Endodermal cell (in vitro differentiated cells): ENCODE measurements around the gene FARSB. TPM values are rescaled to one million over a fixed set of nuclear protein-coding genes. Genes with fewer than 3 reads are reported as not detected.

Experiments used
- DNase-seq: peaks from one replicate; pipeline ENCODE4 v3.0.0-alpha.2; 2017
- H3K27ac ChIP-seq: 2 replicates; pipeline ENCODE4 v1.5.1; 2013; ENCODE audit warnings: mild to moderate bottlenecking, low read depth, low read length, moderate library complexity
- H3K27me3 ChIP-seq: 2 replicates; pipeline ENCODE4 v1.6.1; 2013; ENCODE audit warnings: mild to moderate bottlenecking, low read length, moderate library complexity; ENCODE audit not compliant: insufficient read depth, control insufficient read depth, poor library complexity, severe bottlenecking
- H3K36me3 ChIP-seq: 2 replicates; pipeline ENCODE4 v1.7.0; 2013; ENCODE audit warnings: mild to moderate bottlenecking, low read length, moderate library complexity; ENCODE audit not compliant: control insufficient read depth, insufficient read depth
- H3K4me1 ChIP-seq: one replicate; pipeline ENCODE4 v1.7.0; 2013; ENCODE audit warnings: low read length; ENCODE audit not compliant: control insufficient read depth, insufficient read depth
- H3K4me3 ChIP-seq: 2 replicates; pipeline ENCODE4 v1.5.1; 2013; ENCODE audit warnings: mild to moderate bottlenecking, low read length, moderate library complexity
- H3K9ac ChIP-seq: 2 replicates; pipeline ENCODE4 v1.6.1; 2013; ENCODE audit warnings: mild to moderate bottlenecking, low read length, moderate library complexity; ENCODE audit not compliant: poor library complexity, severe bottlenecking; ENCODE audit errors: extremely low read depth
- H3K9me3 ChIP-seq: 2 replicates; pipeline ENCODE4 v1.6.1; 2013; ENCODE audit warnings: mild to moderate bottlenecking, low read length, moderate library complexity; ENCODE audit not compliant: control insufficient read depth
- H3K27ac Mint-ChIP-seq: 2 replicates; pipeline ENCODE4 v1.8.0; 2020; ENCODE audit warnings: mixed read lengths
- H3K27me3 Mint-ChIP-seq: 2 replicates; pipeline ENCODE4 v1.8.0; 2021; ENCODE audit warnings: mild to moderate bottlenecking, mixed read lengths; ENCODE audit not compliant: insufficient read depth
- H3K36me3 Mint-ChIP-seq: 2 replicates; pipeline ENCODE4 v1.8.0; 2020; ENCODE audit warnings: low read depth, mixed read lengths
- H3K4me1 Mint-ChIP-seq: 2 replicates; pipeline ENCODE4 v1.8.0; 2020; ENCODE audit warnings: mixed read lengths
- H3K4me3 Mint-ChIP-seq: 2 replicates; pipeline ENCODE4 v1.8.0; 2020; ENCODE audit warnings: mild to moderate bottlenecking, moderate library complexity, mixed read lengths
- H3K9me3 Mint-ChIP-seq: 2 replicates; pipeline ENCODE4 v1.8.0; 2020; ENCODE audit warnings: mild to moderate bottlenecking, mixed read lengths
- WGBS, 2 experiments: methylation state at CpG; one replicate each; pipeline versions ENCODE4 v1.1.5 to v1.1.7; 2013; ENCODE audit warnings: missing lambda C conversion rate in 2 of 2, mixed read lengths in 1 of 2; ENCODE audit not compliant: insufficient coverage in 1 of 2, insufficient read length in 1 of 2; 5-methylcytosine and 5-hydroxymethylcytosine counted together
- total RNA-seq, 2 donors: library from RNA; stranded (reverse); fragmentation: NEBNext Ultra II Directional in 1 of 2; extraction: Animal tissue kit (Norgen Biotek cat#: 25700) in 1 of 2; gene quantifications; 2 replicates in 1 of 2; 3 replicates in 1 of 2; pipeline ENCODE4 v1.2.1, GENCODE V29; 2021
- TF ChIP-seq, protein P1 (sequence below): fragments of 200-600 bp; sonication (generic); conservative IDR thresholded peaks from 2 replicates; pipeline ENCODE4 v1.5.0; 2021; ENCODE audit warnings: antibody characterized with exemption, mild to moderate bottlenecking

FARSB gene
- total RNA-seq, 2 donors from 2014 or later: 15.9 to 18.3 TPM

GRCh38 chr2:222523783-222524544 lies 131.9 kb downstream of the FARSB start:
- Histone ChIP-seq H3K9me3 (no peaks in the 10 kb centered on the region), H3K36me3 (no peaks in the 10 kb centered on the region), H3K9ac (no peak overlapping the region), H3K4me1 (peaks cover under 1% of the 10 kb centered on the region), H3K27ac (no peak overlapping the region), H3K27me3 (no peaks in the 10 kb centered on the region), H3K4me3 (no peak overlapping the region)
- 95% methylated on average over 4 of the region's 4 CpGs for WGBS, 2 experiments
- no peaks in the 10 kb centered on the region for H3K4me1 Mint-ChIP-seq
- no peak overlapping the region for H3K27ac Mint-ChIP-seq
- peaks cover 13% of the 10 kb centered on the region for H3K27me3 Mint-ChIP-seq
- no peaks in the 10 kb centered on the region for H3K36me3 Mint-ChIP-seq
- H3K9me3 Mint-ChIP-seq: peaks cover 2% of the 10 kb centered on the region
- TF ChIP-seq, protein P1, sequence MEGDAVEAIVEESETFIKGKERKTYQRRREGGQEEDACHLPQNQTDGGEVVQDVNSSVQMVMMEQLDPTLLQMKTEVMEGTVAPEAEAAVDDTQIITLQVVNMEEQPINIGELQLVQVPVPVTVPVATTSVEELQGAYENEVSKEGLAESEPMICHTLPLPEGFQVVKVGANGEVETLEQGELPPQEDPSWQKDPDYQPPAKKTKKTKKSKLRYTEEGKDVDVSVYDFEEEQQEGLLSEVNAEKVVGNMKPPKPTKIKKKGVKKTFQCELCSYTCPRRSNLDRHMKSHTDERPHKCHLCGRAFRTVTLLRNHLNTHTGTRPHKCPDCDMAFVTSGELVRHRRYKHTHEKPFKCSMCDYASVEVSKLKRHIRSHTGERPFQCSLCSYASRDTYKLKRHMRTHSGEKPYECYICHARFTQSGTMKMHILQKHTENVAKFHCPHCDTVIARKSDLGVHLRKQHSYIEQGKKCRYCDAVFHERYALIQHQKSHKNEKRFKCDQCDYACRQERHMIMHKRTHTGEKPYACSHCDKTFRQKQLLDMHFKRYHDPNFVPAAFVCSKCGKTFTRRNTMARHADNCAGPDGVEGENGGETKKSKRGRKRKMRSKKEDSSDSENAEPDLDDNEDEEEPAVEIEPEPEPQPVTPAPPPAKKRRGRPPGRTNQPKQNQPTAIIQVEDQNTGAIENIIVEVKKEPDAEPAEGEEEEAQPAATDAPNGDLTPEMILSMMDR: no peak
- DNase-seq: no peak
- no peak overlapping the region for H3K4me3 Mint-ChIP-seq

- Mint-ChIP-seq H3K36me3 (no peaks in the 10 kb centered on the region), H3K27ac (no peak overlapping the region), H3K27me3 (peaks cover 24% of the 10 kb centered on the region), H3K4me3 (no peak overlapping the region), H3K9me3 (peaks cover 2% of the 10 kb centered on the region), H3K4me1 (peaks cover 6% of the 10 kb centered on the region)
- Histone ChIP-seq H3K4me3 (no peak overlapping the region), H3K27ac (no peak overlapping the region), H3K9ac (no peak overlapping the region), H3K36me3 (no peaks in the 10 kb centered on the region), H3K9me3 (no peaks in the 10 kb centered on the region), H3K4me1 (peaks cover 5% of the 10 kb centered on the region), H3K27me3 (no peaks in the 10 kb centered on the region)
- DNase-seq: no peak
- TF ChIP-seq, protein P1: no peak
- WGBS, 2 experiments: 0% methylated on average over 1 of the region's 1 CpG; no CpG with 5 or more reads in 1 of the 2 experiments
Observed at GRCh38 chr2:222522082-222522481, 133.8 kb downstream of the FARSB start.

- WGBS, 2 experiments: 88 to 100% methylated on average over 3 of the region's 3 CpGs
- no peak overlapping the region for H3K9ac ChIP-seq
- TF ChIP-seq, protein P1: no peak
- H3K27ac ChIP-seq: no peak overlapping the region
- peaks cover 28% of the 10 kb centered on the region for H3K27me3 Mint-ChIP-seq
- H3K4me1 Mint-ChIP-seq: peaks cover 6% of the 10 kb centered on the region
- H3K4me3 ChIP-seq: no peak overlapping the region
- H3K4me3 Mint-ChIP-seq: no peak overlapping the region
- no peak for DNase-seq
- H3K9me3 ChIP-seq: no peaks in the 10 kb centered on the region
- no peaks in the 10 kb centered on the region for H3K36me3 Mint-ChIP-seq
- H3K36me3 ChIP-seq: no peaks in the 10 kb centered on the region
- H3K27me3 ChIP-seq: no peaks in the 10 kb centered on the region
- H3K27ac Mint-ChIP-seq: no peak overlapping the region
- H3K9me3 Mint-ChIP-seq: peaks cover 3% of the 10 kb centered on the region
- H3K4me1 ChIP-seq: peaks cover 5% of the 10 kb centered on the region
Observed at GRCh38 chr2:222521099-222521498, 134.8 kb downstream of the FARSB start.

Other genes with a start within 250 kb of the FARSB start
- not detected for gene SGPP2, start 231.5 kb downstream of the FARSB start, total RNA-seq
- not detected for gene MOGAT1, start 15.6 kb upstream of the FARSB start, total RNA-seq
- 10 to 100 TPM; 65.2 to 65.7 TPM for gene ACSL3, start 204.9 kb upstream of the FARSB start, total RNA-seq